ENCODE data around the gene MAP2.

DNA sequence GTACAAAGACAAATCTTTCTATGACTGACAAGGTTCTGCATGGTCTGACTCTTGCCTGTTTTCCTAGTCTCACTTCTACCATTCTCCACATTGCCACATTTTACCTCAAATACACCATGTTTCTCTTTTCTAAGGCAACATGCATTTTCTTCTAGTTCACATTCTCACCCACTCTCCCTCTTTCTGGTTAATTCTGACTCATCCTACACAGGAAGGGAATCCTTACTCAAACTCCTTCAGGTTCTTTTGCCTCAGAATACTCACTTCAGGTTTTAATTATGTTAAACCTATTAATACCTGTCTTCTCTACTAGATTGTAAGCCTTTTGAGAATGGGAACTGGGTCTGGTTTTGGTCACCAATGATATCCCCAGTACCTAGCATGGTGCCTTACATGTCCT, 47.2 kb downstream of the MAP2 start:
- TF ChIP-seq, protein P1, sequence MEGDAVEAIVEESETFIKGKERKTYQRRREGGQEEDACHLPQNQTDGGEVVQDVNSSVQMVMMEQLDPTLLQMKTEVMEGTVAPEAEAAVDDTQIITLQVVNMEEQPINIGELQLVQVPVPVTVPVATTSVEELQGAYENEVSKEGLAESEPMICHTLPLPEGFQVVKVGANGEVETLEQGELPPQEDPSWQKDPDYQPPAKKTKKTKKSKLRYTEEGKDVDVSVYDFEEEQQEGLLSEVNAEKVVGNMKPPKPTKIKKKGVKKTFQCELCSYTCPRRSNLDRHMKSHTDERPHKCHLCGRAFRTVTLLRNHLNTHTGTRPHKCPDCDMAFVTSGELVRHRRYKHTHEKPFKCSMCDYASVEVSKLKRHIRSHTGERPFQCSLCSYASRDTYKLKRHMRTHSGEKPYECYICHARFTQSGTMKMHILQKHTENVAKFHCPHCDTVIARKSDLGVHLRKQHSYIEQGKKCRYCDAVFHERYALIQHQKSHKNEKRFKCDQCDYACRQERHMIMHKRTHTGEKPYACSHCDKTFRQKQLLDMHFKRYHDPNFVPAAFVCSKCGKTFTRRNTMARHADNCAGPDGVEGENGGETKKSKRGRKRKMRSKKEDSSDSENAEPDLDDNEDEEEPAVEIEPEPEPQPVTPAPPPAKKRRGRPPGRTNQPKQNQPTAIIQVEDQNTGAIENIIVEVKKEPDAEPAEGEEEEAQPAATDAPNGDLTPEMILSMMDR (IDR thresholded peaks at IDR 0.05) = no peak
- TF ChIP-seq POLR2A (IDR thresholded peaks at IDR 0.05) = no peak
